Measurements from ENCODE around the gene RFESD. TPM values are rescaled to one million over a fixed set of nuclear protein-coding genes. Genes with fewer than 3 reads are reported as not detected.

RFESD gene
- total RNA-seq, 1 experiment from 2014 or later, result 1.6 TPM

DNA sequence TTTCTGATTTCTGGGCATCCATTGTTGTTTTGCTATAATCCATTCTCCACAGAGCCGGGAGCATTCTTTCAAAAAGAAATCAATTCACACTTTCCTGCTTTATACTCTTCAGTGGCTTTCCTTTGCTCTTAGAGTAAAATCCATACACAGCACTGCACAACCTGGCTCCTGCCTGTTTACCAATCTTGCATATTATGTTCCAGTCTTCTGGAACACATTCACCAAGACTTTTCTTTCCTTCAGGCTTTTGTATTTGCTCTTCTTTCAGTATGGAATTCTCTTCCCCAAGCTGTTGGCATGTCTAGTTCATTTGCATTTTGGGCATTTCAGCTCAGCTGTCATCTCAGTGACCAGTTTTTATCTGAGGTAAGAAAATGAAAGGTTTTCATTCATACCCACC, 6.3 kb downstream of the RFESD start:
- no peak overlapping the region for H3K4me3 ChIP-seq (ENCODE audit: low read depth, low read length)
- H3K36me3 Mint-ChIP-seq (ENCODE audit: insufficient read depth, unreplicated experiment), result no peaks in the 10 kb centered on the region
- H3K27me3 Mint-ChIP-seq (ENCODE audit: insufficient read depth, unreplicated experiment), result no peaks in the 10 kb centered on the region
- no peaks in the 10 kb centered on the region for H3K36me3 ChIP-seq (ENCODE audit: control insufficient read depth, insufficient read depth, low read length)
- no TSS peak for BruUV-seq (replicated peaks)
- ChIA-PET POLR2A (no interaction called here), CTCF (interaction anchor here (0.6 kb wide), 1 partner anchor 128 kb away, joined by 3 read pairs; no protein-coding TSS in a partner anchor)
- no peak overlapping the region for H3K4me3 Mint-ChIP-seq (ENCODE audit: unreplicated experiment)
- H3K9me3 ChIP-seq, result no peaks in the 10 kb centered on the region
- H3K9me3 Mint-ChIP-seq (ENCODE audit: unreplicated experiment), result no peaks in the 10 kb centered on the region
- no peaks in the 10 kb centered on the region for H3K4me1 Mint-ChIP-seq (ENCODE audit: low read depth, unreplicated experiment)
- H3K27me3 ChIP-seq (replicated peaks; ENCODE audit: control insufficient read depth, insufficient read depth, low read length), result no peaks in the 10 kb centered on the region
- H3K27ac Mint-ChIP-seq (ENCODE audit: unreplicated experiment), result no peak overlapping the region
- no peak for TF ChIP-seq CTCF (IDR thresholded peaks at IDR 0.05; ENCODE audit: insufficient read depth in 1 of 2, low read depth in 1 of 2, low read length in 1 of 2, severe bottlenecking in 1 of 2, unreplicated experiment in 1 of 2)
- DNase-seq, result no peak
- intact Hi-C loops (cut with micrococcal nuclease; ENCODE audit: unreplicated experiment), result no loop called here
- peaks cover 6% of the 10 kb centered on the region; the same call in 1 of the 2 replicates for H3K4me1 ChIP-seq

GRCh38 chr5:95654196-95654595, 7.6 kb downstream of the RFESD start:
- Mint-ChIP-seq H3K4me1 (ENCODE audit: low read depth, unreplicated experiment) (no peaks in the 10 kb centered on the region), H3K4me3 (ENCODE audit: unreplicated experiment) (no peak overlapping the region), H3K9me3 (ENCODE audit: unreplicated experiment) (no peaks in the 10 kb centered on the region), H3K27me3 (ENCODE audit: insufficient read depth, unreplicated experiment) (no peaks in the 10 kb centered on the region), H3K27ac (ENCODE audit: unreplicated experiment) (no peak overlapping the region), H3K36me3 (ENCODE audit: insufficient read depth, unreplicated experiment) (no peaks in the 10 kb centered on the region)
- no peaks in the 10 kb centered on the region for H3K4me1 ChIP-seq
- DNase-seq, result no peak
- H3K36me3 ChIP-seq (ENCODE audit: control insufficient read depth, insufficient read depth, low read length), result no peaks in the 10 kb centered on the region
- ChIA-PET POLR2A (no interaction called here), CTCF (no interaction called here)
- H3K4me3 ChIP-seq (ENCODE audit: low read depth, low read length), result no peak overlapping the region
- TF ChIP-seq CTCF (IDR thresholded peaks at IDR 0.05; ENCODE audit: insufficient read depth in 1 of 2, low read depth in 1 of 2, low read length in 1 of 2, severe bottlenecking in 1 of 2, unreplicated experiment in 1 of 2), result no peak
- H3K27me3 ChIP-seq (replicated peaks; ENCODE audit: control insufficient read depth, insufficient read depth, low read length), result no peaks in the 10 kb centered on the region
- no peaks in the 10 kb centered on the region for H3K9me3 ChIP-seq
- intact Hi-C loops (cut with micrococcal nuclease; ENCODE audit: unreplicated experiment), result no loop called here
- BruUV-seq (replicated peaks), result no TSS peak

GRCh38 chr5:95655575-95655974, 9.0 kb downstream of the RFESD start:
- Mint-ChIP-seq H3K4me3 (ENCODE audit: unreplicated experiment) (no peak overlapping the region), H3K9me3 (ENCODE audit: unreplicated experiment) (no peaks in the 10 kb centered on the region), H3K4me1 (ENCODE audit: low read depth, unreplicated experiment) (no peaks in the 10 kb centered on the region), H3K27ac (ENCODE audit: unreplicated experiment) (no peak overlapping the region), H3K36me3 (ENCODE audit: insufficient read depth, unreplicated experiment) (no peaks in the 10 kb centered on the region), H3K27me3 (ENCODE audit: insufficient read depth, unreplicated experiment) (no peaks in the 10 kb centered on the region)
- ChIA-PET CTCF (interaction anchor here (0.6 to 0.9 kb wide), 2 partner anchors 9 to 179 kb away, joined by 3 read pairs; partner anchors contain the start of gene RFESD), POLR2A (interaction anchor here (1.4 kb wide), 1 partner anchor 9 kb away, joined by 5 read pairs; the partner anchor contains the start of gene RFESD)
- no peak for DNase-seq
- Histone ChIP-seq H3K4me1 (no peaks in the 10 kb centered on the region), H3K36me3 (ENCODE audit: control insufficient read depth, insufficient read depth, low read length) (no peaks in the 10 kb centered on the region), H3K9me3 (no peaks in the 10 kb centered on the region), H3K27me3 (replicated peaks; ENCODE audit: control insufficient read depth, insufficient read depth, low read length) (no peaks in the 10 kb centered on the region), H3K4me3 (ENCODE audit: low read depth, low read length) (no peak overlapping the region)
- intact Hi-C loops (cut with micrococcal nuclease; ENCODE audit: unreplicated experiment), result no loop called here
- TF ChIP-seq CTCF (IDR thresholded peaks at IDR 0.05; ENCODE audit: insufficient read depth in 1 of 2, low read depth in 1 of 2, low read length in 1 of 2, severe bottlenecking in 1 of 2, unreplicated experiment in 1 of 2), result no peak
- BruUV-seq (replicated peaks), result no TSS peak

All from Caco-2 (cell line).